ENCODE data around the gene ZNF160.
"Not testable (repeated sequence)": the region's sequence is repeated elsewhere in the genome, so short reads cannot be mapped to it uniquely, and the experiment has no call there.

ZNF160 gene

GRCh38 chr19:53034054-53034453 lies 69.2 kb downstream of the ZNF160 start (continued):
- TF ChIP-seq, protein P1, sequence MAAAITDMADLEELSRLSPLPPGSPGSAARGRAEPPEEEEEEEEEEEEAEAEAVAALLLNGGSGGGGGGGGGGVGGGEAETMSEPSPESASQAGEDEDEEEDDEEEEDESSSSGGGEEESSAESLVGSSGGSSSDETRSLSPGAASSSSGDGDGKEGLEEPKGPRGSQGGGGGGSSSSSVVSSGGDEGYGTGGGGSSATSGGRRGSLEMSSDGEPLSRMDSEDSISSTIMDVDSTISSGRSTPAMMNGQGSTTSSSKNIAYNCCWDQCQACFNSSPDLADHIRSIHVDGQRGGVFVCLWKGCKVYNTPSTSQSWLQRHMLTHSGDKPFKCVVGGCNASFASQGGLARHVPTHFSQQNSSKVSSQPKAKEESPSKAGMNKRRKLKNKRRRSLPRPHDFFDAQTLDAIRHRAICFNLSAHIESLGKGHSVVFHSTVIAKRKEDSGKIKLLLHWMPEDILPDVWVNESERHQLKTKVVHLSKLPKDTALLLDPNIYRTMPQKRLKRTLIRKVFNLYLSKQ (tag by site-specific recombination; IDR thresholded peaks at IDR 0.05; ENCODE audit: borderline replicate concordance): no peak

- CTCF ChIA-PET; H3K27ac ChIP-seq (ENCODE audit: extremely low read depth, low read depth, low read length); H3K4me1 ChIP-seq (ENCODE audit: control insufficient read depth, insufficient read depth, low read length); POLR2A ChIA-PET; H3K4me3 ChIP-seq (ENCODE audit: low read depth, low read length); H3K36me3 ChIP-seq (ENCODE audit: control insufficient read depth in 2 of 2, insufficient read depth in 1 of 2, low read length in 2 of 2): not testable (repeated sequence)
- H3K9me3 ChIP-seq (ENCODE audit: control insufficient read depth, insufficient read depth, low read depth, low read length): peaks cover 15% of the 10 kb centered on the region
Measured at GRCh38 chr19:53028306-53028705, 74.9 kb downstream of the ZNF160 start.

DNA sequence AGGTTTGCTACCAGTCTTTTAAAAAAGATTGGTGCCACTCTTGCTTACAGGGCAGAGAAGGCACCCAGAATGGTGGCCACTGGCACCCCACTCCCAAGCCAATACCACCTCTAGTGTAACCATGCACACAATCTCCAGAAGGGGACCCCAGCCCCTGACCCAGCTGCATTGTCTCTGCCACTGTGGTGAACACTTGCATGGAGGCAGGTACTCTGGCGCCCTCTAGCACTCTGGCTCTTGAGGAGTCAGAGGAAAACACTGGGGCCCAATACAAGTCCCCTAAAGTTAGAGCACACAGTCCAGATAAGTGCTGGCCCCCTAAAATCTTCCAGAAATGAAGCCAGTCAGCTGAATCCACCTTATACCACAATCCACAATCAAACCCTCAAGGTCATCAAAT lies 83.5 kb downstream of the ZNF160 start:
- no peaks in the 10 kb centered on the region for H3K36me3 ChIP-seq (ENCODE audit: control insufficient read depth in 2 of 2, insufficient read depth in 1 of 2, low read length in 2 of 2)
- ChIA-PET POLR2A (no interaction called here), CTCF (no interaction called here)
- no peaks in the 10 kb centered on the region for H3K4me1 ChIP-seq (ENCODE audit: control insufficient read depth, insufficient read depth, low read length)
- H3K27ac ChIP-seq (ENCODE audit: extremely low read depth, low read depth, low read length): no peak overlapping the region
- peaks cover 6% of the 10 kb centered on the region for H3K9me3 ChIP-seq (ENCODE audit: control insufficient read depth, insufficient read depth, low read depth, low read length)
- H3K4me3 ChIP-seq (ENCODE audit: low read depth, low read length): no peak overlapping the region
- no peak for TF ChIP-seq ZNF585B (tag by site-specific recombination; IDR thresholded peaks at IDR 0.05)
- TF ChIP-seq ZNF555 (tag by site-specific recombination; conservative IDR thresholded peaks at IDR 0.05): no peak
- no peak for TF ChIP-seq ZNF624 (tag by site-specific recombination; IDR thresholded peaks at IDR 0.05)
- TF ChIP-seq ZNF394 (tag by site-specific recombination; IDR thresholded peaks at IDR 0.05; ENCODE audit: borderline replicate concordance): no peak
- TF ChIP-seq ZNF354C (tag by site-specific recombination; IDR thresholded peaks at IDR 0.05; ENCODE audit: borderline replicate concordance, low read depth): no peak
- TF ChIP-seq, protein P2, sequence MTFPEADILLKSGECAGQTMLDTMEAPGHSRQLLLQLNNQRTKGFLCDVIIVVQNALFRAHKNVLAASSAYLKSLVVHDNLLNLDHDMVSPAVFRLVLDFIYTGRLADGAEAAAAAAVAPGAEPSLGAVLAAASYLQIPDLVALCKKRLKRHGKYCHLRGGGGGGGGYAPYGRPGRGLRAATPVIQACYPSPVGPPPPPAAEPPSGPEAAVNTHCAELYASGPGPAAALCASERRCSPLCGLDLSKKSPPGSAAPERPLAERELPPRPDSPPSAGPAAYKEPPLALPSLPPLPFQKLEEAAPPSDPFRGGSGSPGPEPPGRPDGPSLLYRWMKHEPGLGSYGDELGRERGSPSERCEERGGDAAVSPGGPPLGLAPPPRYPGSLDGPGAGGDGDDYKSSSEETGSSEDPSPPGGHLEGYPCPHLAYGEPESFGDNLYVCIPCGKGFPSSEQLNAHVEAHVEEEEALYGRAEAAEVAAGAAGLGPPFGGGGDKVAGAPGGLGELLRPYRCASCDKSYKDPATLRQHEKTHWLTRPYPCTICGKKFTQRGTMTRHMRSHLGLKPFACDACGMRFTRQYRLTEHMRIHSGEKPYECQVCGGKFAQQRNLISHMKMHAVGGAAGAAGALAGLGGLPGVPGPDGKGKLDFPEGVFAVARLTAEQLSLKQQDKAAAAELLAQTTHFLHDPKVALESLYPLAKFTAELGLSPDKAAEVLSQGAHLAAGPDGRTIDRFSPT (tag by site-specific recombination; IDR thresholded peaks at IDR 0.05): no peak
- TF ChIP-seq ZNF426 (tag by site-specific recombination; IDR thresholded peaks at IDR 0.05): no peak
- no peak for TF ChIP-seq ZNF596 (tag by site-specific recombination; IDR thresholded peaks at IDR 0.05)
- no peak for TF ChIP-seq ZNF19 (tag by site-specific recombination; IDR thresholded peaks at IDR 0.05; ENCODE audit: low read depth)
- no peak for TF ChIP-seq ZNF530 (tag by site-specific recombination; IDR thresholded peaks at IDR 0.05; ENCODE audit: low read depth)
- TF ChIP-seq ZBTB7A (tag by site-specific recombination; IDR thresholded peaks at IDR 0.05; ENCODE audit: low read depth): no peak
- no peak for TF ChIP-seq PRDM2 (tag by site-specific recombination; IDR thresholded peaks at IDR 0.05; ENCODE audit: borderline replicate concordance)
- TF ChIP-seq ZNF621 (tag by site-specific recombination; IDR thresholded peaks at IDR 0.05): no peak
- TF ChIP-seq ZNF677 (tag by site-specific recombination; IDR thresholded peaks at IDR 0.05): no peak
- TF ChIP-seq ZNF341 (tag by site-specific recombination; IDR thresholded peaks at IDR 0.05; ENCODE audit: low read depth): no peak
- TF ChIP-seq ZNF335 (tag by site-specific recombination; conservative IDR thresholded peaks at IDR 0.05): no peak
- no peak for TF ChIP-seq ZNF645 (tag by site-specific recombination; IDR thresholded peaks at IDR 0.05)
- TF ChIP-seq ZNF670 (tag by site-specific recombination; IDR thresholded peaks at IDR 0.05; ENCODE audit: low read depth): no peak
